Spinal cord (tissue), 10 donors: Measurements from ENCODE around the gene ZBBX. TPM values are rescaled to one million over a fixed set of nuclear protein-coding genes. Genes with fewer than 3 reads are reported as not detected.
A peak's percentile ranks its signal among the peaks of the same experiment; 100 is the strongest.

Source experiments
- DNase-seq, 6 donors: peaks; one replicate each; pipeline versions ENCODE4 v3.0.0 to v3.0.0-alpha.2; 2013 to 2015; ENCODE audit warnings: low spot score in 6 of 6, low read depth in 4 of 6
- H3K27ac ChIP-seq: one replicate; pipeline ENCODE4 v1.5.1; 2013; ENCODE audit warnings: low read depth, low read length, control low read depth
- H3K27me3 ChIP-seq: one replicate; pipeline ENCODE4 v1.6.1; 2013; ENCODE audit warnings: low read length; ENCODE audit not compliant: control insufficient read depth, insufficient read depth
- H3K36me3 ChIP-seq: one replicate; pipeline ENCODE4 v1.6.1; 2013; ENCODE audit warnings: low read length; ENCODE audit not compliant: control insufficient read depth, insufficient read depth
- H3K4me1 ChIP-seq: one replicate; pipeline ENCODE4 v1.6.1; 2013; ENCODE audit warnings: low read length; ENCODE audit not compliant: control insufficient read depth, insufficient read depth
- H3K4me3 ChIP-seq: one replicate; pipeline ENCODE4 v1.5.1; 2013; ENCODE audit warnings: low read depth, low read length, control low read depth
- H3K9me3 ChIP-seq: one replicate; pipeline ENCODE4 v1.6.1; 2013; ENCODE audit warnings: low read length; ENCODE audit not compliant: control insufficient read depth, insufficient read depth
- WGBS: methylation state at CpG from one replicate; pipeline ENCODE4 v1.1.5; 2013; ENCODE audit warnings: missing lambda C conversion rate; ENCODE audit not compliant: insufficient coverage; 5-methylcytosine and 5-hydroxymethylcytosine counted together
- polyA plus RNA-seq, 2 donors: library from polyadenylated mRNA; unstranded; fragments of 120-200 nt; gene quantifications; one replicate each; pipeline ENCODE4 v1.2.1, GENCODE V29; 2013; ENCODE audit not compliant: insufficient read length in 2 of 2
- total RNA-seq, 2 donors: library from RNA; depleted of rRNA in 1 of 2; stranded (reverse); fragments of 120-200 nt in 1 of 2; fragments of >200 nt in 1 of 2; gene quantifications; one replicate each; pipeline versions ENCODE4 v1.2.3 to v1.2.4, GENCODE V29; 2013 to 2014
- donor health status: healthy.

Gene ZBBX
- total and polyA plus RNA-seq, 4 donors, result 6.9 to 27.4 (median 11.5) TPM

DNA sequence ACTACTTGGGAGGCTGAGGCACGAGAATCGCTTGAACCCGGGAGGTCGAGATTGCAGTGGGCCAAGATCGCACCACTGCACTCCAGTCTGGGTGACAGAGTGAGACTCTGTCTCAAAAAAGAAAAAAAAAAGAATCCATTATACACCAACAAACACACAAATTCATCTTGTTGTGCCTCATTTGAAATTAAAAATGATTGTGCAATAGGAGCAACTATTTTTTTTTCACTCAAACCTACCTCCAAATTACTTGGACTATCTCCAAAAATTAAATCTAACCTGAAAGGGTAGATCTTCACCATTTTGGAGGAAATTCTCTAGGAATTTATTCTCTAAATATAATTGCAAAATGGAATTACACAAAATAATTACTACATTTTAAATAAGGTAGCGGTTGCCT is 4.6 kb downstream of the ZBBX start:
- 100% methylated on average over 4 of the region's 6 CpGs for WGBS
- no peak for DNase-seq
- Histone ChIP-seq H3K4me3 (no peak overlapping the region), H3K9me3 (no peaks in the 10 kb centered on the region), H3K36me3 (no peaks in the 10 kb centered on the region), H3K27me3 (no peaks in the 10 kb centered on the region), H3K4me1 (peaks cover 6% of the 10 kb centered on the region), H3K27ac (no peak overlapping the region)

DNA sequence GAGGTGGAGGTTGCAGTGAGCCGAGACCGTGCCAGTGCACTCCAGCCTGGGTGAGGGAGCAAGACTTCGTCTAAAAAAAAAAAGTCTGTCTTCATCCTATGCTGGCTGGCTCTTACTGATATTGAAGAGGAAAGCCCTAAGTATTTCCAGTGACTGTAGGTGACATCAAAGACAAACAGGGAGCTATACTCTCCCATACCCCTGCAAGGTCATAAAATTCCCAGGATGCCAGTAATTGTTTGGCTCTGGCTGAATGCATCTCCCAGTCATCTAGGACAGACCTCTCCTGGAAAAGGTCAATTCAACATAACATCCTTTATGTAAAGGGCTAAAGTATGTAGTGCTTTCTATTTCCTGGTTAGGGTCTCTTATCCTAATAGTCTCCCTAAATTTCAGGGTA is 8.0 kb downstream of the ZBBX start:
- H3K27ac ChIP-seq, result no peak overlapping the region
- no peak for DNase-seq
- no peaks in the 10 kb centered on the region for H3K27me3 ChIP-seq
- no peak overlapping the region for H3K4me3 ChIP-seq
- H3K4me1 ChIP-seq, result no peaks in the 10 kb centered on the region
- WGBS, result 90% methylated on average over 2 of the region's 3 CpGs
- no peaks in the 10 kb centered on the region for H3K36me3 ChIP-seq
- no peaks in the 10 kb centered on the region for H3K9me3 ChIP-seq

DNA sequence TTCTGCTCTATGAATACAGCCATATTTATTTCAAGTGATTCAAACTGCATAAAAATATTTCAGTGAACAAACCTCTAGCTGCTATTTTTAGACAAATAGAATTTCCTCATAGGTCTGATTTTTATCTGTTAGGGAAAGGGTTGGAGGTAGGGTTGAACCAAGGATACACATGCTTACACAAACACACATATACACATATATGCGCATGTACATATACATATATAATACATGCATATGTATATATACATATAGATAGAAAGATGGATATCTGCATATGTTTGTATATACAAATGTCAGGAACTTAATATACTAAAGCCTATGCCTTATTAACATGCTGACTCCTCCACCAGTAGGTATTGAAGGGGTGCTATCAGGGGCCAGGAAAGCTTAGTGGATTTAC is 18.1 kb downstream of the ZBBX start:
- no peak for DNase-seq
- Histone ChIP-seq H3K27me3 (no peaks in the 10 kb centered on the region), H3K36me3 (no peaks in the 10 kb centered on the region), H3K4me3 (no peak overlapping the region), H3K9me3 (no peaks in the 10 kb centered on the region), H3K4me1 (no peaks in the 10 kb centered on the region), H3K27ac (no peak overlapping the region)
- no CpG with 5 or more reads among the region's 1 CpG for WGBS

DNA sequence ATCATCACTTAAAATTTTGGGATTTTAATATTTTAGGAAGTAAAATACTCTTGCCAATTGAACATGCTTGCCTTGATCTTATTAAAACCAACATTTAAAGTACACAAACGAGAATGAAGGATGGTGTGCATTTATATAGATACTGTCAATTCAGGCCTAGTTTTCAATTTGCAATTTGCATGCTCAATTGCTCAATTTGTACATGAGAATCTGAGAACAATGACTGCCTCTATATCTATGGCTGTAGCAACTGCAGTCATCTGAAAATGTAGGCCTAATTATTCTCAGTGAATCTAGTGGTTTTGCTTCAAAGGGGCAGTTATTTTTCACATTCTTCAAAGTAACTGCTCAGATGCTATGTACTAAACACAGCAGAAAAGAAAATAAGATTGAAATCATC is 18.8 kb downstream of the ZBBX start:
- no CpG with 5 or more reads among the region's 1 CpG for WGBS
- Histone ChIP-seq H3K9me3 (no peaks in the 10 kb centered on the region), H3K27me3 (no peaks in the 10 kb centered on the region), H3K27ac (no peak overlapping the region), H3K36me3 (no peaks in the 10 kb centered on the region), H3K4me1 (no peaks in the 10 kb centered on the region), H3K4me3 (no peak overlapping the region)
- DNase-seq, result peak in 2 of 6 donors; percentile 15 to 58

DNA sequence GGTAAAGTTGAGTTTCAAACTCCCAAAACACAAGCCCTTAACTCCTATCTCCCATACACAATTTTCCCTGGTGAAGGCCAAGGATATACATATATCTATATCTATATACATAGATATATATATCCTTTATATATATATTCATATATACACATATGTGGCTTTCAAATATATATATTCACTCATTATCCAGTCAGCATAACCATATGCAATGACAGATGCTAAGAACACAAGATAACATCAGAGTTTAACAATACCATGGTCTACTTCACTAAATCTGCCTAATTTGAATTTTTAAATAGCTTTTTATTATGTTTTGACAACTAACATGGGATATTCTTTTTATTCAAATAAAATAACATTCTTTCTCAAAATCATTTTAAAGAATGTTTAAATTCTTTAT is 24.7 kb downstream of the ZBBX start:
- Histone ChIP-seq H3K9me3 (no peaks in the 10 kb centered on the region), H3K4me1 (no peaks in the 10 kb centered on the region), H3K27ac (no peak overlapping the region), H3K27me3 (no peaks in the 10 kb centered on the region), H3K36me3 (no peaks in the 10 kb centered on the region), H3K4me3 (no peak overlapping the region)
- peak in 1 of 6 donors; percentile 54 for DNase-seq

DNA sequence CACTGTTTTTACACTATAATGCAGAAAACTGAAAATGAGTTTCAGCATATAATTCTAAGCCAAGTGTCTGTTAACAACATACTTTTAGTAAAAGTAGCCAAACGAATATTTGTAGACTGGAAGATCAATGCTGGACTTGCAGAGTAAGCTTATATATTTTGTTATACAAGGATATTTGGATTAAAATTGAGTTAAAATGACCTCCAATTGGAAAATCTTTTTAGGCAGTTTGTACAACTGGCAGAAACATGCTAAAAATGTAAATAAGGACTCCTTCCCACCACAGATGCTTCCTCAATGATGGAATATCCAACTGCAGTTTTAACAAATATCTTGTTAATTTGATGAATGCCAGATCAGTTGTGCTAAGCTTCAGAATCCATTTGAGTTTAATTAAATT is 25.3 kb downstream of the ZBBX start:
- no peak overlapping the region for H3K27ac ChIP-seq
- WGBS, result no CpG with 5 or more reads among the region's 1 CpG
- H3K9me3 ChIP-seq, result no peaks in the 10 kb centered on the region
- H3K27me3 ChIP-seq, result no peaks in the 10 kb centered on the region
- no peaks in the 10 kb centered on the region for H3K36me3 ChIP-seq
- DNase-seq, result peak in 1 of 6 donors; percentile 63
- H3K4me3 ChIP-seq, result no peak overlapping the region
- no peaks in the 10 kb centered on the region for H3K4me1 ChIP-seq

DNA sequence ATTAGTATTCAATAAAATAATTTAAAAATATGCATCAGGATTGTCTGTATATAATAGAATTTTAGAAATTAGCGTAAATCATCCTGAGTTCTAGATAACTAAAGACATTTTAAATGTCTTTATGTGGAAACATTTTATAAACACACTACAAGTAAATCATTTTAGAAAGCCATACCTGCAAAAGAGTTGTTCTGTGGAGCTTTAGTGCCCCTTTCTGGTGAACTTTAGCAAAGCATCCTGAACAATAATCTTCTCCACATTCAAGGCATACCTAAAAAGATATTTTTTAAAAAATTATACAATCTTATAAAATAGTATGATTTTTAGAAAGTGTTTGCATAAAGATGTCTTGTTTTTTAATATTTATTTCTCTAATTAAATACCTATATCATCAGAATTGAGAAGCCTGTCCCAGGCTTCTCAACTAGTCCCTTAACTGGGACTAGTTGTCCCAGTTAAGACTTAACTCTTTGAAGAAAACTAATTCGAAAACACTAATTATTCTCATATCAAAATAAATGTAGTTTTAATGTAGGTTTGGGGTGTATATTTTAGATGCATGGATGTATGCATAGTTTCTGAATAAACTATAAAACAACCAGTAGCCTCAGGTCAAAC is 29.7 kb downstream of the ZBBX start:
- no peaks in the 10 kb centered on the region for H3K4me1 ChIP-seq
- no peaks in the 10 kb centered on the region for H3K36me3 ChIP-seq
- no peaks in the 10 kb centered on the region for H3K9me3 ChIP-seq
- H3K27ac ChIP-seq, result no peak overlapping the region
- no peaks in the 10 kb centered on the region for H3K27me3 ChIP-seq
- H3K4me3 ChIP-seq, result no peak overlapping the region
- peak in 5 of 6 donors; percentile 15 to 89 (median 23) for DNase-seq
- WGBS, result no CpG with 5 or more reads among the region's 2 CpGs

DNA sequence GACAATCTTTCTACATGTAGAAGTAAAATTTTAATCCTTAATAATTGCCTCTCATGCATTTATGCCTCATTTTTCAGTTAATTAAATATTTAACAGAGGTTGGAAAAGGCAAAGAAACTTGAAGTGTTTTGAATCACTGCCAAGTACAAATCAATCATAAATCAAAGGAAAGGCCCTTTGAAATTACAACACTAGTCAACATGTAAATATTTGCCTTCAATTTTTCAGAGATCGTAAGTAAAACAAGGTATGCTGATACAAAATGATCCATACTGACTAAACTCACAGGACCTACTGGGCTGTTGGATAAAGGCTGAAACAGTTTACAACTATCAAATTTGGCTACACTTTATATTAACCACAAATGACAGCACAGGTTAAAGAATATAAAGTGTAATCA is 33.9 kb downstream of the ZBBX start:
- no peaks in the 10 kb centered on the region for H3K27me3 ChIP-seq
- no peak for DNase-seq
- no peak overlapping the region for H3K4me3 ChIP-seq
- H3K4me1 ChIP-seq, result no peaks in the 10 kb centered on the region
- H3K36me3 ChIP-seq, result no peaks in the 10 kb centered on the region
- H3K27ac ChIP-seq, result no peak overlapping the region
- H3K9me3 ChIP-seq, result no peaks in the 10 kb centered on the region
- no CpG with 5 or more reads among the region's 1 CpG for WGBS

DNA sequence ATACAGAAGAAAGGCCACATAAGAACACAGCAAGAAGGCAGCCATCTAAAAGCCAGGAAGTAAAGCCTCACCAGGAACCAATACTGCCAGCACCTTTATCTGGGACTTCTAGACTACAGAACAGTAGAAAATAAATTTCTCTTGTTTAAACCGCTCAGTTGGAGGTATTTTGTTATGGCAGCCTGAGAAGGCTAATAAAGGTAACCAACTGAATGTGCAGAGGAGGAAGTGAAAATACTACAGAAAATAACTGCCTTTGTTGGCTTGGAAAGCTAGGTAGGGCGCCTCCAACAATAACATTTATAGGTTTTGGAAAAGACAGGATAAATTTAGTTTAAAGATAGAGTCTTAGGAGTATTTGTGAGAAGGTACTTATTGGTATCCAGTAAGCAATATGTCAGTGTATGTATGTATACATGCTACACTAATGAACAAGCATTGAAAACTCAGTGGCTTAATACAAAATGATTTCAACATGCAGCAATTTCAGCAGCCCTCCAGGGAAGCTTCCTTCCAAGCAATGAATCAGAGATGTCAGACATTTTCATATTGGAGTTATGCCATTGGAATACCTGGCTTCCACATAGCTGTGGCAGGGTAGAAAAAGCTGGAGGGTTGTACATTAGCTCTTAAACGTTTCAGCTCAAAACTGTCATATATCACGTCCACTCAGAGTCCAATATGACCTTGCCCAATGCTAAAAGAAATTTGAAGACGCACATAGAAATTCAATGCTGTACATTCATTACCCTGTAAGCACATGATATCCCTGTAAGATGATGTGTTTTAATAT is 48.9 kb downstream of the ZBBX start:
- Histone ChIP-seq H3K4me1 (no peaks in the 10 kb centered on the region), H3K9me3 (no peaks in the 10 kb centered on the region), H3K27ac (no peak overlapping the region), H3K36me3 (no peaks in the 10 kb centered on the region), H3K4me3 (no peak overlapping the region), H3K27me3 (no peaks in the 10 kb centered on the region)
- whole genome bisulfite sequencing, result no CpG with 5 or more reads among the region's 5 CpGs
- peak in 1 of 6 donors; percentile 33 for DNase-seq

DNA sequence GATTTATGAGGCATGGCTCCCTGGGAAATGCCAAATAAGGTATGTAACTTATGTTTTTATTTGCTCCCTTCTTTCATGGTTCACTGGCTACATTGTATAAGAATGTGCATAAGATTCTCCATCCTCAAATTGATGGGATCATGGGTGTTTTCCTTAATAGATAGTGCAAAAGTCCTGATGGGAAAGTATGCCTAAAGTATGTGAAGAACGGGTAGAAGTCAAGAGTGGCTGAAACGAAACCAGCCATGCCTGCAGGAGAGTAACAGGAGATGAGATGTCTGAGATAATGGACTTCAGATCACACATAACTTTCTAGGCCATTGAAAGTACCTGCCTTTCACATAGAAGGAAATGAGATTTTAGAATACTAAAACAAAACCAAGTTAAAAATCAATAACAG is 56.5 kb downstream of the ZBBX start:
- H3K27me3 ChIP-seq, result no peaks in the 10 kb centered on the region
- no peaks in the 10 kb centered on the region for H3K9me3 ChIP-seq
- H3K4me3 ChIP-seq, result no peak overlapping the region
- DNase-seq, result no peak
- H3K4me1 ChIP-seq, result no peaks in the 10 kb centered on the region
- WGBS, result no CpG with 5 or more reads among the region's 2 CpGs
- no peaks in the 10 kb centered on the region for H3K36me3 ChIP-seq
- no peak overlapping the region for H3K27ac ChIP-seq
